ENCODE measurements around the gene NUDT4B. TPM values are rescaled to one million over a fixed set of nuclear protein-coding genes. Genes with fewer than 3 reads are reported as not detected.

Gene NUDT4B
- 5.5 TPM for total RNA-seq

GRCh38 chr1:148748563-148749334 lies at the start of gene NUDT4B:
Gene NUDT4B (plus strand): TSS chr1:148748774. CDS start chr1:148748953, 179 bp downstream.

Small RNA genes lying within 50 kb of the gene (small RNA-seq; reads per million reads assigned to genes)
- not detected for gene RNU6-1171P

Other genes with a start within 250 kb of the NUDT4B start
- 9.9 TPM for gene NBPF14, start 152.8 kb upstream of the NUDT4B start, total RNA-seq
- 317 TPM for gene PDE4DIP, start 95.7 kb downstream of the NUDT4B start, total RNA-seq

Data from diencephalon (tissue), 1 donor.